Measurements from ENCODE around the gene ZNRF1. TPM values are rescaled to one million over a fixed set of nuclear protein-coding genes. Genes with fewer than 3 reads are reported as not detected.

The ZNRF1 gene
- total RNA-seq, 1 experiment from 2014 or later, result 52.3 TPM

DNA sequence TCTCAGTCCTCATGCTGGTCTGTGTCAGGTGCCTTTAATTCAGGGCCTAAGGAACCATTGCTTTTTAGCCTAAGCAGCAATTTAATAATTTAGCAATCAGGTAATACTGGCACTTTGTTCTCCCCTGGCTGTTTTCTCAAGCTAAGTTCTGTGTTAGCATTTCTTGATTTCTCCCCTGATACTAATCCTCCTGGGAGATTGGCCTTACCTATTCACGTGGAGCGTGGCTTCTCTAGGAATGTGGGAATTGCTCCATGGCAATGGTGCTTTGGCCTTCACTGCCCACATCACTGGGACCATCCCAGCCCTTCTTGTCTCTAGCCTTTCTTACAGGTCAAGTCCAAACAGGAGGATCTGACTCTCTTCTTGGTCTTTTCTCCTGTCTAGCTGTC is 55.7 kb downstream of the ZNRF1 start:
- ChIA-PET POLR2A (no interaction called here), CTCF (no interaction called here)
- Histone ChIP-seq H3K27ac (ENCODE audit: low read length) (no peak overlapping the region), H3K36me3 (ENCODE audit: control insufficient read depth, insufficient read depth, low read length) (no peaks in the 10 kb centered on the region), H3K4me3 (ENCODE audit: low read depth in 2 of 2, low read length in 2 of 2) (no peak overlapping the region), H3K9me3 (ENCODE audit: control insufficient read depth, insufficient read depth, low read depth, low read length) (no peaks in the 10 kb centered on the region), H3K27me3 (ENCODE audit: control insufficient read depth, insufficient read depth, low read length) (no peaks in the 10 kb centered on the region), H3K4me1 (ENCODE audit: control insufficient read depth, insufficient read depth, low read length) (peaks cover 10% of the 10 kb centered on the region)
- intact Hi-C loops (cut with micrococcal nuclease; ENCODE audit: unreplicated experiment) (no loop called here), in situ Hi-C loops (cut with HindIII; ENCODE audit: low pct_unique_long_range_greater_than_20kb, low sequenced_read_pairs) (no loop called here)
- DNase-seq (ENCODE audit: low read depth, low spot score), result no peak
- TF ChIP-seq POLR2AphosphoS5 (IDR thresholded peaks at IDR 0.05; ENCODE audit: low read depth, low read length) (no peak), TCF7L2 (IDR thresholded peaks at IDR 0.05; ENCODE audit: low read depth, low read length) (no peak)
- TF ChIP-seq, protein P1, sequence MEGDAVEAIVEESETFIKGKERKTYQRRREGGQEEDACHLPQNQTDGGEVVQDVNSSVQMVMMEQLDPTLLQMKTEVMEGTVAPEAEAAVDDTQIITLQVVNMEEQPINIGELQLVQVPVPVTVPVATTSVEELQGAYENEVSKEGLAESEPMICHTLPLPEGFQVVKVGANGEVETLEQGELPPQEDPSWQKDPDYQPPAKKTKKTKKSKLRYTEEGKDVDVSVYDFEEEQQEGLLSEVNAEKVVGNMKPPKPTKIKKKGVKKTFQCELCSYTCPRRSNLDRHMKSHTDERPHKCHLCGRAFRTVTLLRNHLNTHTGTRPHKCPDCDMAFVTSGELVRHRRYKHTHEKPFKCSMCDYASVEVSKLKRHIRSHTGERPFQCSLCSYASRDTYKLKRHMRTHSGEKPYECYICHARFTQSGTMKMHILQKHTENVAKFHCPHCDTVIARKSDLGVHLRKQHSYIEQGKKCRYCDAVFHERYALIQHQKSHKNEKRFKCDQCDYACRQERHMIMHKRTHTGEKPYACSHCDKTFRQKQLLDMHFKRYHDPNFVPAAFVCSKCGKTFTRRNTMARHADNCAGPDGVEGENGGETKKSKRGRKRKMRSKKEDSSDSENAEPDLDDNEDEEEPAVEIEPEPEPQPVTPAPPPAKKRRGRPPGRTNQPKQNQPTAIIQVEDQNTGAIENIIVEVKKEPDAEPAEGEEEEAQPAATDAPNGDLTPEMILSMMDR (IDR thresholded peaks at IDR 0.05), result no peak
- ATAC-seq, result no peak
- BruUV-seq (replicated peaks), result no TSS peak

DNA sequence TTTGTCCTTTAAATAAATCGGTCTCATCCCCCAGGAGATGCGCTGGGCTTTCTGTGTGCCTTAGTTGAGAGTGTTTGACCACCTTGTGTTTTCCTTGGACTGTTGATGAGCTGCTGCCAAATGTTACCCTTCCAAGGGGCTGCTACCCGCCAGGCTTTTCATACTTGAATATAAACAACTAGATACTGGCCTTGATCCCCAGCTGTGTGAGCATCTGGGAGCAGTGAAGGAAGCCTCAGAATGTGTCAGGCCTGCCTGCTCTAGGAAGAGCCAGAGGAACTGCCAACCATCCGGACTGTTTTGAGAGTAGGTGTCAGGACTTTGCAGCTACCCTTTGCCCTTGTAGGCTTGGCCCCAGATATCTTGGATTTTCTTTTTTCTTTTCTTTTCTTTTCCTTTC is 60.0 kb downstream of the ZNRF1 start:
- ChIA-PET POLR2A (no interaction called here), CTCF (no interaction called here)
- no TSS peak for BruUV-seq (replicated peaks)
- H3K27ac ChIP-seq (ENCODE audit: low read length), result no peak overlapping the region
- DNase-seq (ENCODE audit: low read depth, low spot score), result no peak
- no peak overlapping the region for H3K4me3 ChIP-seq (ENCODE audit: low read depth in 2 of 2, low read length in 2 of 2)
- no peaks in the 10 kb centered on the region for H3K36me3 ChIP-seq (ENCODE audit: control insufficient read depth, insufficient read depth, low read length)
- intact Hi-C loops (cut with micrococcal nuclease; ENCODE audit: unreplicated experiment) (no loop called here), in situ Hi-C loops (cut with HindIII; ENCODE audit: low pct_unique_long_range_greater_than_20kb, low sequenced_read_pairs) (no loop called here)
- no peaks in the 10 kb centered on the region for H3K9me3 ChIP-seq (ENCODE audit: control insufficient read depth, insufficient read depth, low read depth, low read length)
- H3K4me1 ChIP-seq (ENCODE audit: control insufficient read depth, insufficient read depth, low read length), result peaks cover 25% of the 10 kb centered on the region
- TF ChIP-seq, protein P2, sequence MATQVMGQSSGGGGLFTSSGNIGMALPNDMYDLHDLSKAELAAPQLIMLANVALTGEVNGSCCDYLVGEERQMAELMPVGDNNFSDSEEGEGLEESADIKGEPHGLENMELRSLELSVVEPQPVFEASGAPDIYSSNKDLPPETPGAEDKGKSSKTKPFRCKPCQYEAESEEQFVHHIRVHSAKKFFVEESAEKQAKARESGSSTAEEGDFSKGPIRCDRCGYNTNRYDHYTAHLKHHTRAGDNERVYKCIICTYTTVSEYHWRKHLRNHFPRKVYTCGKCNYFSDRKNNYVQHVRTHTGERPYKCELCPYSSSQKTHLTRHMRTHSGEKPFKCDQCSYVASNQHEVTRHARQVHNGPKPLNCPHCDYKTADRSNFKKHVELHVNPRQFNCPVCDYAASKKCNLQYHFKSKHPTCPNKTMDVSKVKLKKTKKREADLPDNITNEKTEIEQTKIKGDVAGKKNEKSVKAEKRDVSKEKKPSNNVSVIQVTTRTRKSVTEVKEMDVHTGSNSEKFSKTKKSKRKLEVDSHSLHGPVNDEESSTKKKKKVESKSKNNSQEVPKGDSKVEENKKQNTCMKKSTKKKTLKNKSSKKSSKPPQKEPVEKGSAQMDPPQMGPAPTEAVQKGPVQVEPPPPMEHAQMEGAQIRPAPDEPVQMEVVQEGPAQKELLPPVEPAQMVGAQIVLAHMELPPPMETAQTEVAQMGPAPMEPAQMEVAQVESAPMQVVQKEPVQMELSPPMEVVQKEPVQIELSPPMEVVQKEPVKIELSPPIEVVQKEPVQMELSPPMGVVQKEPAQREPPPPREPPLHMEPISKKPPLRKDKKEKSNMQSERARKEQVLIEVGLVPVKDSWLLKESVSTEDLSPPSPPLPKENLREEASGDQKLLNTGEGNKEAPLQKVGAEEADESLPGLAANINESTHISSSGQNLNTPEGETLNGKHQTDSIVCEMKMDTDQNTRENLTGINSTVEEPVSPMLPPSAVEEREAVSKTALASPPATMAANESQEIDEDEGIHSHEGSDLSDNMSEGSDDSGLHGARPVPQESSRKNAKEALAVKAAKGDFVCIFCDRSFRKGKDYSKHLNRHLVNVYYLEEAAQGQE (IDR thresholded peaks at IDR 0.05; ENCODE audit: insufficient read depth in 1 of 2, low read depth in 2 of 2, low read length in 1 of 2), result no peak
- TF ChIP-seq TCF7L2 (IDR thresholded peaks at IDR 0.05; ENCODE audit: low read depth, low read length), result no peak
- no peak for TF ChIP-seq SIN3A (IDR thresholded peaks at IDR 0.05; ENCODE audit: borderline replicate concordance, insufficient read depth, low read depth, low read length)
- TF ChIP-seq, protein P1 (IDR thresholded peaks at IDR 0.05), result no peak
- no peak for TF ChIP-seq POLR2AphosphoS5 (IDR thresholded peaks at IDR 0.05; ENCODE audit: low read depth, low read length)
- no peaks in the 10 kb centered on the region for H3K27me3 ChIP-seq (ENCODE audit: control insufficient read depth, insufficient read depth, low read length)
- no peak for ATAC-seq

DNA sequence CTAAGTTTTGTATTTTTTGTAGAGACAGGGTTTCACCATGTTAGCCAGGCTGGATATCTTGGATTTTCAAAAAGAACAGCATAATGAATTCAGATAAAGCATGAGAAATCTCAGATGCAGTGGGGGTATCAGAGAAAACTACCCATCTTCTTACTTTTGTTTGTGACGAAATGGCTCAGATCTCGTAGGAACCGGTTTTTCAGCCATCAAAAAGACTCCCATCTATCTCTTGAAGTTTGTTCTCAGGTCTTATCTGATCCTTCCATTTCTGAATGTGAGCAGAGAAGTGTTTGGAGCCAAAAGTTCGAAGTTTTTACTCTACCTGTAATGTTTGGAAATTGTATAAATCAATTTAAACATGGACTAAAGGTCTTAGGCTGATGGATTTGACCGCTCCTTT is 60.6 kb downstream of the ZNRF1 start:
- Histone ChIP-seq H3K36me3 (ENCODE audit: control insufficient read depth, insufficient read depth, low read length) (no peaks in the 10 kb centered on the region), H3K9me3 (ENCODE audit: control insufficient read depth, insufficient read depth, low read depth, low read length) (no peaks in the 10 kb centered on the region), H3K27ac (ENCODE audit: low read length) (no peak overlapping the region), H3K4me1 (ENCODE audit: control insufficient read depth, insufficient read depth, low read length) (peaks cover 19% of the 10 kb centered on the region), H3K4me3 (ENCODE audit: low read depth in 2 of 2, low read length in 2 of 2) (no peak overlapping the region), H3K27me3 (ENCODE audit: control insufficient read depth, insufficient read depth, low read length) (no peaks in the 10 kb centered on the region)
- ATAC-seq (no peak), DNase-seq (ENCODE audit: low read depth, low spot score) (no peak)
- no TSS peak for BruUV-seq (replicated peaks)
- in situ Hi-C loops (cut with HindIII; ENCODE audit: low pct_unique_long_range_greater_than_20kb, low sequenced_read_pairs), result no loop called here
- intact Hi-C loops (cut with micrococcal nuclease; ENCODE audit: unreplicated experiment), result no loop called here
- ChIA-PET CTCF (no interaction called here), POLR2A (no interaction called here)
- TF ChIP-seq SIN3A (IDR thresholded peaks at IDR 0.05; ENCODE audit: borderline replicate concordance, insufficient read depth, low read depth, low read length), result no peak
- TF ChIP-seq TCF7L2 (IDR thresholded peaks at IDR 0.05; ENCODE audit: low read depth, low read length), result no peak
- no peak for TF ChIP-seq POLR2AphosphoS5 (IDR thresholded peaks at IDR 0.05; ENCODE audit: low read depth, low read length)
- TF ChIP-seq, protein P1 (IDR thresholded peaks at IDR 0.05), result no peak
- TF ChIP-seq, protein P2 (IDR thresholded peaks at IDR 0.05; ENCODE audit: insufficient read depth in 1 of 2, low read depth in 2 of 2, low read length in 1 of 2), result no peak
